Stimulated activated memory B cell treated with anti-CD40 and anti-IgM and Interleukin-4, amounts not matched to agents 10 μg/mL and 1 μg/mL and 100 μg/mL, for 72 hours (primary cell): Measurements from ENCODE around the gene RENBP.
A peak's percentile ranks its signal among the peaks of the same experiment; 100 is the strongest.

ENCODE experiments used
- ATAC-seq: fragments of 150-1000 bp; cut with Tn5 transposase; 2 replicates; pipeline ENCODE4 v1.10.0; 2021
- H3K27ac Mint-ChIP-seq: one replicate; pipeline ENCODE4 v1.8.0; 2022; ENCODE audit warnings: mild to moderate bottlenecking, mixed read lengths
- H3K27me3 Mint-ChIP-seq: one replicate; pipeline ENCODE4 v1.8.0; 2022; ENCODE audit warnings: mixed read lengths
- H3K36me3 Mint-ChIP-seq: one replicate; pipeline ENCODE4 v1.8.0; 2022; ENCODE audit warnings: mixed read lengths
- H3K4me1 Mint-ChIP-seq: one replicate; pipeline ENCODE4 v1.8.0; 2022; ENCODE audit warnings: mixed read lengths
- H3K4me3 Mint-ChIP-seq: one replicate; pipeline ENCODE4 v1.8.0; 2022; ENCODE audit warnings: mild to moderate bottlenecking, moderate library complexity, mixed read lengths
- H3K9me3 Mint-ChIP-seq: one replicate; pipeline ENCODE4 v1.8.0; 2022; ENCODE audit warnings: mixed read lengths

RENBP gene

GRCh38 chrX:153924149-153924861 is 20.1 kb downstream of the RENBP start:
- peak overlapping the region; percentile 97 for H3K4me3 Mint-ChIP-seq
- H3K9me3 Mint-ChIP-seq = no peaks in the 10 kb centered on the region
- peaks cover 50% of the 10 kb centered on the region for H3K4me1 Mint-ChIP-seq
- no peaks in the 10 kb centered on the region for H3K27me3 Mint-ChIP-seq
- peaks cover 6% of the 10 kb centered on the region for H3K36me3 Mint-ChIP-seq
- H3K27ac Mint-ChIP-seq = peak overlapping the region; percentile 99
- no peak for ATAC-seq

DNA sequence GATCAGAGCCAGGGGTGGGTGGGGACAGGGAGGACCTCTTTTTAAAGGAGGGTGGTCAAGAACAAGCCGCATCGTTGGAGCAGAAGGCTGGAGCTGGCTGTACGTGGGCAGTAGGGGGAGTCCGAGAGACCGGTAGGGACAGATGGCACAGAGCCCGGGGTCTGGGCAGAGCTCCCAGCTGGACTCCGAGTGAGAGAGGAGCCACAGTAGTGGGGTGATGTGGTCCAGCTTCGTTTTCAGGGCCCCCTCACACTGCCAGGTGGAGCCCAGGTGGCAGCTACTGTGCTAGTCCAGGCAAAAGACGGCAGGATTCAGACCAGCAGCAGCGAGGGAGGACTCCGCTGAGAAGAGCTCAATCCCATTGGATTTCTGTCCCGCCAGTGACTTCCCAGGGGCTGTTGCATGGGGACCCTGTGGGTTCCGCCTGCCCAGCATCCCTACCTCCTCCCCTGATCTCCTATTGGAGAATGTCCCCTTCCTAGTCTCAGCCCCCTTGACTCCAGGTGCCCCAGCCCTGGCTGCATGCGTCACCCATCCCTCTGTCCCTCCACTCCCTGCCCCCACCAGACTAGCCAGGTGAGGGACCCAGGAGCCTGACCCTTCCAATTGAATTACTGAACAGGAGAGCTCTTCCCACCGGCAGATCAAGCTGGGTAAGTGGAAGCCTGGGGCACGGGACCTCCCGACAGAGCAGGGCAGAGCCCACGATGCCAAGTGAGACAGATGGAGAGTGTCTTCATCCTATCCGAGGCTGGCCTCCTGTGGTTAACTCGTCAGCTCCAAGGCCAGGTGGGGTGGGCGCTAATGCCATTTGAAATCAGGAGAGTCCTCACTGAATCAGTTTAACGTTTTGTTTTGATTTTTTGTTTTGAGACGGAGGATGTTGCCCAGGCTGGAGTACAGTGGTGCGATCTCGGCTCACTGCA is 21.2 kb downstream of the RENBP start:
- no peaks in the 10 kb centered on the region for H3K27me3 Mint-ChIP-seq
- peak overlapping the region; percentile 97 for H3K4me3 Mint-ChIP-seq
- H3K36me3 Mint-ChIP-seq = peaks cover 6% of the 10 kb centered on the region
- H3K4me1 Mint-ChIP-seq = peaks cover 38% of the 10 kb centered on the region
- ATAC-seq = no peak
- H3K27ac Mint-ChIP-seq = peak overlapping the region; percentile 99
- H3K9me3 Mint-ChIP-seq = no peaks in the 10 kb centered on the region

DNA sequence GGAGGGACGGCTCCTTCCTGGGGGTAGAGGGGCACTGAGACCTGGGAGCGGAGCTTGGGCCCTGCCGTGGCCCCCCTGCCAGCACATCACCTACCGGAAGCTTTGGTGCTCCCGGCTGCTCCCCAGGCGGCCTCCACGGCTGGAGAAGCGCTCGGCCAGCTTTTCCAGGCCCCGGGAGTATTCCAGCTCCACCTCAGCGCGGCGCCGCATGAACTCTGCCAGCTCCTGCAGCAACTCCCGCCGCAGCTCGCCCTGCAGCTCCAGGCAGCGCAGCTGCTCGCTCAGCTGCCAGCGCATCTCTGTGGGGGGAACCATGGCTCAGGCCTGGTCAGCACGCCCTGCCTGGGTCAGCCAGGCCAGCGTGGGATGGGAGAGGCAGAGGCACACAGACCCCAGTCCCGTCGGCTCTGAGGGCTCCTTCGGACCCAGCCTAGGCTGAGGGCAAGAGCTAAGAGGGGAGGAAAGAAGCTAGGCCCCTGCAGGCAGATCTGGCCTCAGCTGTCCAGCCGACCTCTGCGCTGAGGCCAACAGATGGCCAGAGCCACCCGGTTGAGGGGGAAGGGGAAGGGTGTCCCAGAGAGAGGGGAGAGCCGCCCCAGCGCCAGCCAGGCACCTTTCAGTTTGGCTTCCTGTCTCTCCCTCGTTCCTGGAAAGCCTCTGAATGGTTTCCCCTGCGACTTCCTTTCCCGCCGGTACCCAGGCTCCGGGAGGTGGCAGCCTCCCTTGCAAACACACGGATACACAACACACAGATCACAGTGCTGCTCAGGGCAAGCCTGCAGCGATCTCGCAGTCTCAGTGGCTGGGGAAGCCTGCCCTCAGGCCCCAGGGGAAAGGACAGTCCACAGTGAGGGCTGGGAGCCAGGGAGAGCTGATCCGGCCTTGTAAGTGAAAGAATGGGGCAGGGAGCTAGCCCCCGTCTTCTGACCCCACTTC is 22.7 kb downstream of the RENBP start:
- Mint-ChIP-seq H3K36me3 (peaks cover 12% of the 10 kb centered on the region), H3K27ac (no peak overlapping the region), H3K4me3 (no peak overlapping the region), H3K4me1 (peaks cover 33% of the 10 kb centered on the region), H3K27me3 (no peaks in the 10 kb centered on the region), H3K9me3 (no peaks in the 10 kb centered on the region)
- ATAC-seq = no peak

GRCh38 chrX:153921070-153921469 is 23.4 kb downstream of the RENBP start:
- Mint-ChIP-seq H3K27ac (no peak overlapping the region), H3K27me3 (no peaks in the 10 kb centered on the region), H3K4me3 (no peak overlapping the region), H3K4me1 (peaks cover 27% of the 10 kb centered on the region), H3K9me3 (no peaks in the 10 kb centered on the region), H3K36me3 (peaks cover 18% of the 10 kb centered on the region)
- no peak for ATAC-seq

DNA sequence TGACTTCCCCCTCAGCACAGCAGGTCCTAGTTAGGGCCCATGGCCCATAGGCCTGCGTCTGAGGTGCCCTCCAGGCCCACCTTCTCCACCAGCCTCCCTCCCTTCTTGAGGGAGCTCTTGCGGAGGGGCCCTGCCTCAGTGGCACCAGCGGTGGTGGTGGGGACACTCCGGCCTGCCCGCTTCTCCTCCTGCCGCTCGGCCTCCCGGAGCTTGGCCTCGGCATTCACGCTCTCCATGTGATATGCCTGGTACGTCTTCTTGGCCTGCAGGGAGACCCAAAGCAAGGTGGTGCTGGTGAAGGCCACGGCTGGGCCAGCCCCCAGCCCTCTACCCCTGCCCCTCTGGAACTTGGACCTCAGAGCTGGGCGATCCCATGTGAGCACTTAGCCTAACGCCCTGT is 23.9 kb downstream of the RENBP start:
- Mint-ChIP-seq H3K4me1 (peaks cover 27% of the 10 kb centered on the region), H3K36me3 (peaks cover 23% of the 10 kb centered on the region), H3K27ac (no peak overlapping the region), H3K9me3 (no peaks in the 10 kb centered on the region), H3K4me3 (no peak overlapping the region), H3K27me3 (no peaks in the 10 kb centered on the region)
- ATAC-seq = no peak

DNA sequence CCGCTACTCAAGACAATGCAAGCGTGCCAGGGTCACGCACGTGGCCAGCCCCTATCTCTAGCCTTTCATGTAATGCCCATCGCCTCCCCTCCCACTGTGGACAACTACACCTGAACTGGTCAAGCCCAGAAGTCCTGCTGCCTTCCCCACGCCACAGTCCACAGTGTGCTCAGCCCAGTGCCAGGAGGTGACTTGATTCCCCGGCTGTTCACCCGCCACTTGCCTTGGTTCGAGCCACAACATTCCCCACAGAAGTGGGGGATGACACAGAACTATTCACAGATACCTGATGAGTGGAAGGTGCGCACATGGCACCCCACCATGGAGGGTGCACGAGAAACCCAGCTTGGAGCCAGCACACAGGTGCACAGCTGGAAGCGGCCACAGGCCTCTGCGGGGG is 25.2 kb downstream of the RENBP start:
- Mint-ChIP-seq H3K4me3 (no peak overlapping the region), H3K9me3 (no peaks in the 10 kb centered on the region), H3K36me3 (peaks cover 23% of the 10 kb centered on the region), H3K27me3 (no peaks in the 10 kb centered on the region), H3K27ac (no peak overlapping the region), H3K4me1 (peaks cover 20% of the 10 kb centered on the region)
- ATAC-seq = no peak

- H3K27ac Mint-ChIP-seq = no peak overlapping the region
- H3K4me3 Mint-ChIP-seq = no peak overlapping the region
- H3K36me3 Mint-ChIP-seq = peaks cover 23% of the 10 kb centered on the region
- H3K9me3 Mint-ChIP-seq = no peaks in the 10 kb centered on the region
- no peaks in the 10 kb centered on the region for H3K27me3 Mint-ChIP-seq
- H3K4me1 Mint-ChIP-seq = peaks cover 6% of the 10 kb centered on the region
- ATAC-seq = no peak
Measured at GRCh38 chrX:153917869-153918268, 26.6 kb downstream of the RENBP start.

- ATAC-seq = no peak
- Mint-ChIP-seq H3K27ac (no peak overlapping the region), H3K4me1 (no peaks in the 10 kb centered on the region), H3K27me3 (no peaks in the 10 kb centered on the region), H3K4me3 (no peak overlapping the region), H3K36me3 (peaks cover 27% of the 10 kb centered on the region), H3K9me3 (no peaks in the 10 kb centered on the region)
Measured at GRCh38 chrX:153913701-153914100, 30.7 kb downstream of the RENBP start.

- ATAC-seq = no peak
- Mint-ChIP-seq H3K27ac (no peak overlapping the region), H3K9me3 (no peaks in the 10 kb centered on the region), H3K4me3 (no peak overlapping the region), H3K4me1 (no peaks in the 10 kb centered on the region), H3K27me3 (no peaks in the 10 kb centered on the region), H3K36me3 (peaks cover 32% of the 10 kb centered on the region)
Measured at GRCh38 chrX:153913211-153913610, 31.2 kb downstream of the RENBP start.

GRCh38 chrX:153911798-153912197 is 32.6 kb downstream of the RENBP start:
- no peak for ATAC-seq
- H3K4me1 Mint-ChIP-seq = no peaks in the 10 kb centered on the region
- H3K27ac Mint-ChIP-seq = no peak overlapping the region
- no peak overlapping the region for H3K4me3 Mint-ChIP-seq
- H3K27me3 Mint-ChIP-seq = no peaks in the 10 kb centered on the region
- H3K9me3 Mint-ChIP-seq = no peaks in the 10 kb centered on the region
- peaks cover 29% of the 10 kb centered on the region for H3K36me3 Mint-ChIP-seq

- ATAC-seq = no peak
- peaks cover 18% of the 10 kb centered on the region for H3K36me3 Mint-ChIP-seq
- no peaks in the 10 kb centered on the region for H3K27me3 Mint-ChIP-seq
- no peaks in the 10 kb centered on the region for H3K9me3 Mint-ChIP-seq
- H3K4me3 Mint-ChIP-seq = no peak overlapping the region
- H3K27ac Mint-ChIP-seq = no peak overlapping the region
- peaks cover 8% of the 10 kb centered on the region for H3K4me1 Mint-ChIP-seq
Measured at GRCh38 chrX:153910446-153910845, 34.0 kb downstream of the RENBP start.

DNA sequence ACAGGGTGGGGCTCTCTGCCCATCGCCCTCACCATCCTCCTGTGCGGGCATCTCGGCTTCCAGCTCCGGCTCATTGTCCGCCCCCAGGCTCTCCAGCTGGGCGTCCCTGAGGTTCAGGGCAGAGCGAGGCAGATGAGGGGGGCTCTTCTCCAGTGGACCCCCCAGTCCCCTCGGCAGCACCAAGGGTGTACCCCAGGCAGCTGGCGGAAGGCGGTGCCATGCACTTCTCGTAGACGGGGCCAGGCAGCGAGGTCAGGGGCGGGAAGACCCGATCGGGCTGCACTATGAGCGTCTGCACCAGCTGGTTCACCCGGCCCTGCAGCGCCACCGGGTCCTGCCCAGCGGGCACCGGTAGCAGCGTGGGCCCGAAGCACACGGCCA is 34.5 kb downstream of the RENBP start:
- Mint-ChIP-seq H3K9me3 (no peaks in the 10 kb centered on the region), H3K27ac (no peak overlapping the region), H3K36me3 (peaks cover 18% of the 10 kb centered on the region), H3K4me3 (no peak overlapping the region), H3K27me3 (no peaks in the 10 kb centered on the region), H3K4me1 (peaks cover 10% of the 10 kb centered on the region)
- no peak for ATAC-seq

DNA sequence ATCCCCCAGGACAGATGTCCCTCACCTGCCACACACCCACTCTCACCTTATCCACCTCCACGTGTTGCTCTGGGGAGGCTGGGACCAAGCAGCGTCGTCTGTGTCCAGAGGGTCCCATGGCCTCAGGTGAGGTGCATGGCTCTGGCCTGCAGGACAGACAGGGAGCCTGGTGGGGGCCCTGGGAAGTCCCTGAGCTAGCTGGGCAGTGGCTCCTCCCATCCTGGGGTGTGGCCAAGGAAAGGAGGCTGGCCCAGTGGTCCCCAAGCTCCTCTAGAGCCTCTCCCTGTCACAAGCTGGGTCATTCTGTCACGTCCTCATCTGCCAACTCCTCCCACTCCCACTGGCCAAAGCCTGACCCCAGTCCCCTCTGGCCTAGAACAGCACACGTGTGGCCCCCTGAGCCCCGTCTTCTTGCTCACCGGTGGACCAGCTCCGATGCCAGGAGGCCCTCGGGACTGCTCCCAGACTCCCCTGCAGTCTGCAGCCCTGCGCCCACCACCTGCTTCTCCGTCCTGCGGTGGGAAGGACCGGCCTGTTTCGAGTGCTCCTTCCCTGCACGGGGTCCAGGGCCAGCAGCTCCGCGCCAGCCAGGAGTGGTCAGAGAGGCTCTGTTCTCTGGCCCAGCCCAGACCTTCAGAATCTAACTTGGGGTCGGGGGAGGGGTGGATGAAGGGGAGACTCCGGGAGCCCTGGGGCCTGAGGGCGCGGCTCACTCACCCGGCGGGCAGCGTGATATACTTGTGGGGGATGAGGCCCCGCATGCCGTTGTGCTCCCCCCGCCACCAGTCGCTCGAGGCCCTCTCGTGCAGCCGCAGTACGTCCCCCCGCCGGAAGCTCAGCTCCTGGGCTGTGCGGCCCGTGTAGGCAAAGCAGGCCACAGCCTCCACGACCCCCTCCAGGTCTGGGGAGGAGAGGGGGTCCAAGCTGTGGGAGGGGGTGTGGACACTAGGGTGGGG is 35.1 kb downstream of the RENBP start:
- H3K4me1 Mint-ChIP-seq = peaks cover 13% of the 10 kb centered on the region
- H3K36me3 Mint-ChIP-seq = peaks cover 18% of the 10 kb centered on the region
- H3K9me3 Mint-ChIP-seq = no peaks in the 10 kb centered on the region
- no peak overlapping the region for H3K4me3 Mint-ChIP-seq
- ATAC-seq = no peak
- no peak overlapping the region for H3K27ac Mint-ChIP-seq
- no peaks in the 10 kb centered on the region for H3K27me3 Mint-ChIP-seq

DNA sequence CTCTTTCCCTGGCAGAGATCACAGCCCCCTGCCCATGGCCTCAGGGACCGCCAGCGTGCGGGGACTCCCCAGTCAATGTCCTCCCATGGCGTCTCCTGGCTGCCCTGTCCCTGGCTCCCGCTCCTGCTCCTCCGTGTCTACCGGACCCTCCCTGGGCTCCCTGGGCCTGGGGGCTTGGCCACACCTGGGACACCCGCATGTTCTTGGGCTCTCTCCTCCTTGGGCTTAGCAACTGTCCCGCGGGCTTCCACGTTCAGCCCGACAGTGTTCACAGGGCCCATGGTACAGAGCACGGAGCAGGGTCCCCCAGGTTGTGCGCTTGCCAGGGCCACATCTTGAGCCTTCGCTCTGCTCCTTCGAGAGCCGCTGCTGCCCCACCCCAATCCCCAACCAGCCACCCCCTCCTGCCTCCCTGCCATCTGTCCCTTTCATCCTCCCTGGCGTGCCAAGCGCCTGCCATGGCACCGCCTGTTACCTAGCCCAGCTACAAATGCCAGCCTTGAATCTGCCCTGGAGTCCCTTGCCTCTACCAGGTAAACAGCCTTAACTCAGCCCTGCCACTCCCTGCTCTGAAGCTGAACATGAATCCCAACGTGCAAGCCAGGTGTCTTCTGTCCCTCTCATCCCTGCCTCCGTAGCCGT is 36.1 kb downstream of the RENBP start:
- no peak for ATAC-seq
- no peak overlapping the region for H3K27ac Mint-ChIP-seq
- no peak overlapping the region for H3K4me3 Mint-ChIP-seq
- H3K36me3 Mint-ChIP-seq = peaks cover 18% of the 10 kb centered on the region
- peaks cover 22% of the 10 kb centered on the region for H3K4me1 Mint-ChIP-seq
- no peaks in the 10 kb centered on the region for H3K27me3 Mint-ChIP-seq
- no peaks in the 10 kb centered on the region for H3K9me3 Mint-ChIP-seq
